NCI-H2196 (cell line): ENCODE measurements around the gene PCDHGA1.

Experiments used
- DNase-seq: peaks from one replicate; lab custom pipeline; 2025; ENCODE audit not compliant: unreplicated experiment; lab: John Stamatoyannopoulos, UW

The PCDHGA1 gene

DNA sequence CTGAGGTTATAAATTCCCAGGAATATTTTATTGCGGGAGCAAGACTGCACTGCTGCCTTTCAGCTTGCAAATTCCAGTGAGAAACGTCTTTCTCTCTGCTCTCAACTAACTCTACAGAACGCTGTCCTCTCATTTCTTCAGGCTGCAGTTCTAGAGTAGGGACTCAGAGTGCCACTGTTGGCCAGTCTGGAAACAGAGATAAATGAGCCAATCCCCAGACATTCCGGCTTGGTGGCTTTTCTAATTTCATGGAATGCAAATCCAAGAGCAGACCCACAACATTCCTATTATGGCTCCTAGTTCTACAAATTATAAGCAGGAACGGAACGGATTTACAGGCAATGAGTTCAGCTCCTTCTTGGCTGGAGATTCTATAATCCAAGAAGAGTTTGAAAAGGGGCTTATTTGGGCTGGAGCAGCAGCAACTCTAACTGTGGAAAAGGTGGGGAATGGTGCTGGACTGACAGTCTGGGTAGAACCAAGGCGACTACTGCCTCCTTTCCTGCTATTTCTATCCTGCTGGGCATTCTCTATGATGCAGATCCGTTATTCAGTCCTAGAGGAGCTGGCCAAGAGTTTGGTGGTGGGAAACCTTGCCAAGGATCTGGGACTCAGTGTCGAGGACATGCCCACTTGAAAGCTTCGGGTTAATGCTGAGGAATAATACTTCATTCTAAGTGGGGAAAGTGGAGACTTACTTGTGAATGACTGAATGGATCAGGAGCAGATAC is 109.3 kb downstream of the PCDHGA1 start:
- no peak for DNase-seq

DNA sequence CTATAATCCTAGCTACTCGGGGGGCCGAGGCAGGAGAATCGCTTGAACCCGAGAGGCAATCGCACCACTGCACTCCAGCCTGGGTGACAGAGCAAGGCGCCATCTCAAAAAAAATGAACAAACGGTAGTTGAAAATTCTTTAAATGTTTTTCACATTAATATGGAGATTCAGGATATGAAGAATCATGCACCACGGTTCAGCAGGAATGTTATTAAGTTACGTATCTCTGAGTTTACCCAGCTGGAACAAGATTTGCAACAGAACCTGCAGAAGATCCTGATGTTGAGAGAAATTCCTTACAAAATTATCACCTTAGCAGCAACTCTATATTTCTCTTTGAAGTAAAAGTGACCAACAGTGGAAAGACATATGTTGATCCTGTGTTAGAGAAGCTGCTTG is 110.0 kb downstream of the PCDHGA1 start:
- DNase-seq, result no peak

GRCh38 chr5:141441571-141442170 is 111.4 kb downstream of the PCDHGA1 start:
- DNase-seq, result no peak

- no peak for DNase-seq
Measured at GRCh38 chr5:141465351-141465750, 135.0 kb downstream of the PCDHGA1 start.

DNA sequence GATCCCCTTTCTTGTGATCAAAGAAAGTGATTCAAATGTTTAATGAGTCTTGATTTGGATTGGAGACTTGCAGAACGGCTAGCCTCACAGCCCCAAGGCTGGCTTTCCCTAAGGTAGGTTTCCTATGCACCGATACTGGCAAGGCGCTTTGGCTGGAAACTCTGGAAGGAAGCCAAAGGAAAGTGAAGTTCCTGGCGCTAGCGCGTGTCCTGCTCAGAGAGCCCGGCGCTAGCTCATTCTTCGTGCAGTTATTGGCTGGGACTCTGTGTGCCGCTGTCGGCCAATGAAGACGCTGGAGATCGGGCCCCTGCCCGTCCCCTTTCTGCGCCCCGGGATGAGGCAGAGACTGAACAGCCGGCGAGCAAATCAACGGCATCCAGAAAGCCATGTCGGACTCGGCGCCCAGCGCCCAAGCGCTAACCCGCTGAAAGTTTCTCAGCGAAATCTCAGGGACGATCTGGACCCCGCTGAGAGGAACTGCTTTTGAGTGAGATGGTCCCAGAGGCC is 145.4 kb downstream of the PCDHGA1 start, which contains the start of gene PCDHGC3:
Gene PCDHGC3 (plus strand): TSS at position 342 of the 507 bp plus-strand sequence. CDS start 151 bp downstream, at position 493.
- DNase-seq, result peak; percentile 90

- DNase-seq, result no peak
Measured at GRCh38 chr5:141476132-141476911, 146.0 kb downstream of the PCDHGA1 start.

DNA sequence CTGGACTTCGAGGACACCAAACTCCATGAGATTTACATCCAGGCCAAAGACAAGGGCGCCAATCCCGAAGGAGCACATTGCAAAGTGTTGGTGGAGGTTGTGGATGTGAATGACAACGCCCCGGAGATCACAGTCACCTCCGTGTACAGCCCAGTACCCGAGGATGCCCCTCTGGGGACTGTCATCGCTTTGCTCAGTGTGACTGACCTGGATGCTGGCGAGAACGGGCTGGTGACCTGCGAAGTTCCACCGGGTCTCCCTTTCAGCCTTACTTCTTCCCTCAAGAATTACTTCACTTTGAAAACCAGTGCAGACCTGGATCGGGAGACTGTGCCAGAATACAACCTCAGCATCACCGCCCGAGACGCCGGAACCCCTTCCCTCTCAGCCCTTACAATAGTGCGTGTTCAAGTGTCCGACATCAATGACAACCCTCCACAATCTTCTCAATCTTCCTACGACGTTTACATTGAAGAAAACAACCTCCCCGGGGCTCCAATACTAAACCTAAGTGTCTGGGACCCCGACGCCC is 146.8 kb downstream of the PCDHGA1 start:
- no peak for DNase-seq

DNA sequence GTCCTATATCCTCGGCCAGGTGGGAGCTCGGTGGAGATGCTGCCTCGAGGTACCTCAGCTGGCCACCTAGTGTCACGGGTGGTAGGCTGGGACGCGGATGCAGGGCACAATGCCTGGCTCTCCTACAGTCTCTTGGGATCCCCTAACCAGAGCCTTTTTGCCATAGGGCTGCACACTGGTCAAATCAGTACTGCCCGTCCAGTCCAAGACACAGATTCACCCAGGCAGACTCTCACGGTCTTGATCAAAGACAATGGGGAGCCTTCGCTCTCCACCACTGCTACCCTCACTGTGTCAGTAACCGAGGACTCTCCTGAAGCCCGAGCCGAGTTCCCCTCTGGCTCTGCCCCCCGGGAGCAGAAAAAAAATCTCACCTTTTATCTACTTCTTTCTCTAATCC is 147.5 kb downstream of the PCDHGA1 start:
- DNase-seq, result no peak

DNA sequence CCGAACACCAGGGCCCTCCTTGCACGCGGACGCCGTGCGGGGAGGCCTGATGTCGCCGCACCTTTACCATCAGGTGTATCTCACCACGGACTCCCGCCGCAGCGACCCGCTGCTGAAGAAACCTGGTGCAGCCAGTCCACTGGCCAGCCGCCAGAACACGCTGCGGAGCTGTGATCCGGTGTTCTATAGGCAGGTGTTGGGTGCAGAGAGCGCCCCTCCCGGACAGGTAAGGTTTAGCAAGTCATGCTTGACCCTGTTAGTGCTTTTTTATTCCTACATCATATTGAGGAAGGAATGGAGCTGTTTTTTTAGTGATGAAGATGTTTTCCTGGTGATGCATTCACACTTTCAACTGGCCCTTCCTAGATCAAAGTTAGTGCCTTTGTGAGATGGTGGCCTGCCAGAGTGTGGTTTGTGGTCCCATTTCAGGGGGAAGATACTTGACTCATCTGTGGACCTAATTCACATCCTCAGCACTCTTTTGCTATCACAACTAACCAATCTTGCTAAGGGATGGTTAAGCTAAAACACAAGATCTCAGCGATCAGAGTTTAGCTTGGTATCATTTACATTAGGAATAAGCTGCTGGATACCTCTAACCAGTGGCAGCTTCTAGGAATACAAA is 148.1 kb downstream of the PCDHGA1 start:
- DNase-seq, result no peak

DNA sequence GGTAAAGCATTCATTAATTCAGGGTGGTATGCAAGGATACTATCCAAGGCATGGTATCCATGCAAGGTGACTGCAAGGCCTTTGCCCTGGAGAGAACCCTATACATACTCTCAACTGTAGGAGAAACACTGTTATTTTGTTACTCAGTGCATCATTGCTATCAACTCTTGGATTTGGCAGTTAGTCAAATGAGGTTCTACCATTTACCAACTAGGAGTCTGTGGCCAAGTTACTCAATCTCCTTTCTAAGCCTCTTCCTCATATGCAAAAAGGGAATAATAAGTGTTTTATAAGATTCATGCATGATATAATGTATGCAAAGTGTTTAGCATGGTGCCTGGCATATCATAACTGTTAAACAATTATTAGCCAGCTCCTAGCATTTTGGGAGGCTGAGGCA is 149.5 kb downstream of the PCDHGA1 start:
- no peak for DNase-seq

DNA sequence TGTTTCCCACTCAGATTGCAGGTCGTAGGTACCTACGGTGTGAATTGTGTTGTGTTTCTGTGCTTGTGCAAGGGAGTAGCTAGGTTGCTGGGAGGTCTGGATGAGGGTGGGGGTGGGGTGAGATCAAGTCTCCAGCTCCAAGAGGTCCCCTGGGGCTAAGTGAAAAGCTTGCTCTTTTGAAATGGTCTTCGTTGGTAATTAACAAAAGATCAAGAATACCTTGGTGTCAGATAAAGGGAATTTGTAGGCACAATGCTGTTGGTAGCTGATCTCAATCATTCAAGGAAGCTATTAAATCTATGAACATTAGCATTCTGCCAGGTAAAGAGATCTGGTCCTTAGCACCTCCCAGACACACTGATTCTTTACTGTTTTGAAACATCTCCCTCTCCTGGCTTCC is 153.6 kb downstream of the PCDHGA1 start:
- no peak for DNase-seq

- no peak for DNase-seq
Measured at GRCh38 chr5:141484310-141484640, 154.0 kb downstream of the PCDHGA1 start.

GRCh38 chr5:141484641-141485311 is 154.5 kb downstream of the PCDHGA1 start, which contains the start of gene PCDHGC4:
Gene PCDHGC4, plus strand, starts transcription at chr5:141485030. Its CDS starts 144 bp downstream, at chr5:141485174.
- no peak for DNase-seq

GRCh38 chr5:141485321-141486055 is 155.2 kb downstream of the PCDHGA1 start:
- DNase-seq, result no peak

DNA sequence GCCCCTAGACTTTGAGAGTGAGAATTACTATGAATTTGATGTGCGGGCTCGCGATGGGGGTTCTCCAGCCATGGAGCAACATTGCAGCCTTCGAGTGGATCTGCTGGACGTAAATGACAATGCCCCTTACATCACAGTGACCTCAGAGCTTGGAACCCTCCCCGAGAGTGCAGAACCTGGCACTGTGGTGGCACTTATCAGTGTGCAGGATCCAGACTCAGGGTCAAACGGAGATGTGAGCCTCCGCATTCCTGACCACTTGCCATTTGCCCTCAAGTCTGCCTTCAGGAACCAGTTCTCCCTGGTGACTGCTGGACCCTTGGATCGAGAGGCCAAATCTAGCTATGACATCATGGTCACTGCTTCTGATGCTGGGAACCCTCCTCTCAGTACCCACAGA is 155.8 kb downstream of the PCDHGA1 start:
- DNase-seq, result no peak

- no peak for DNase-seq
Measured at GRCh38 chr5:141487131-141487530, 156.8 kb downstream of the PCDHGA1 start.

DNA sequence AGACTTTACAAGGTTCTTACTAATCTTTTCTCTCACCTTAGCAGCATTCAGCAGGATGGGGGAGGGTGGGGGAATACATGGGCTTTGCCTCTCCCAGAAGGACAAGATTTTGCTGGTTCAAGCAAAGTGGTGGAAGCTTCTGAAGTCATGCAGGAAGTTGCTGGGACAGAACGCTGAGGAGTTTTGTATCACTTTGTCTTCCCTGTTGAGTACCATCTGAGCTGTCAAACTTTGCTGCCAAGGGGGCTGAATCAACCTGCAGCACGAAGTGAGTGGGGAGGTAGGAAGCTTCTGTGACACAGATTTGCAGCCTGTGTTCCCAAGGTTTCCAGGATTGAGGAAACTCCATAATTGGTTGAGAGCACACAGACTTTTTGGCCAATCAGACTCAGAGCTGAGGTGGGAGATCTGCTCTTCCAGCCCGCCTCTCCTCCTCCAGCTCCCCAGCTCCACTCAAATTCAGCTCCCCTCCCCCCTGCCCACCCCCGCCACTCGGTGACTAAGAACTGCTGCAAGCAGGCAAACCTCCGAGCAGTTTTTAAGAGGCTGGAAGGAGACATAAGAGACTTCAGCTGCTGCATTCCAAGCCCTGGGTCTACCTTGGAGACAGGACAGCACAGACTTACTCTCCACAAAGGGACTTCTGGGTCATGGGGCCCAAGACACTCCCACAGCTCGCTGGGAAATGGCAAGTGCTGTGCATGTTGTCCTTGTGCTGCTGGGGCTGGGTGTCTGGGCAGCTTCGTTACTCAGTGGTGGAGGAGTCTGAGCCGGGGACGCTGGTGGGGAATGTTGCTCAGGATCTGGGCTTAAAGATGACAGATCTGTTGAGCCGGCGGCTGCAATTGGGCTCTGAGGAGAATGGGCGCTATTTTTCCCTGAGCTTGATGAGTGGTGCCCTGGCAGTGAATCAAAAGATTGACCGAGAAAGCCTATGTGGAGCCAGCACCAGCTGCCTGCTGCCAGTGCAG is 158.6 kb downstream of the PCDHGA1 start, which contains the start of gene PCDHGC5:
Gene PCDHGC5 (plus strand): TSS at position 491 of the 971 bp plus-strand sequence. CDS start 160 bp downstream, at position 651.
- no peak for DNase-seq

GRCh38 chr5:141489841-141490240 is 159.5 kb downstream of the PCDHGA1 start:
- no peak for DNase-seq
